ENCODE measurements around the gene IRX4. TPM values are rescaled to one million over a fixed set of nuclear protein-coding genes. Genes with fewer than 3 reads are reported as not detected.

IRX4 gene
- total and polyA plus RNA-seq, 9 donors: 0.13 to 3.4 (median 0.48) TPM

DNA sequence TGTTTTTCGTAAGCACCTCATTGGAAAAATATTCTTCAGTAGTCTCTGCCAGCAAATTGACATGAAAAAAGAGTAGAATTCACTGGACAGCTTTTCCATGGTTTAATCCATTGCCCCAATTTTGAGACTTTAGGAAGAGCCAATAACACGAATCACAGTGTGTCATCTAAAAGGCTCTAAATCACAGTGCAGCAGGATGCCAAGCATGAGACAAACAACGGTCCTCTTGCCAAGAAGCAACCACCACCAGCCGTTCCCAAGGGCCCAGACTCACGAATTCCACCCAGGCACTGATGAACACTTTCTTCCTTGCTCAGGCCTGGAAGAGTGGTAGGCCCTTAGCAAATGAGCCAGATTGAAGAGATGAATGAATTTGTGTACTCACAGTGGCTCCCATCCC lies 18.3 kb upstream of the IRX4 start:
- Histone ChIP-seq H3K4me1 (ENCODE audit: control insufficient read depth, insufficient read depth, low read length) (peaks cover under 1% of the 10 kb centered on the region), H3K4me3 (ENCODE audit: low read length) (no peak overlapping the region), H3K27me3 (ENCODE audit: control insufficient read depth, insufficient read depth, low read length) (peaks cover 23% of the 10 kb centered on the region), H3K36me3 (ENCODE audit: control insufficient read depth, insufficient read depth, low read length) (no peaks in the 10 kb centered on the region), H3K9me3 (replicated peaks; ENCODE audit: control insufficient read depth, low read depth, low read length) (peaks cover 16% of the 10 kb centered on the region), H3K27ac (ENCODE audit: low read length) (no peak overlapping the region)
- WGBS (ENCODE audit: insufficient coverage): 67% methylated on average over 2 of the region's 5 CpGs
- peak; percentile 43 for DNase-seq

GRCh38 chr5:1899201-1899600 lies 16.5 kb upstream of the IRX4 start:
- no peaks in the 10 kb centered on the region for H3K36me3 ChIP-seq (ENCODE audit: control insufficient read depth, insufficient read depth, low read length)
- no peak overlapping the region for H3K27ac ChIP-seq (ENCODE audit: low read length)
- DNase-seq: no peak
- H3K4me3 ChIP-seq (ENCODE audit: low read length): no peak overlapping the region
- peaks cover 5% of the 10 kb centered on the region for H3K4me1 ChIP-seq (ENCODE audit: control insufficient read depth, insufficient read depth, low read length)
- peaks cover 28% of the 10 kb centered on the region for H3K27me3 ChIP-seq (ENCODE audit: control insufficient read depth, insufficient read depth, low read length)
- WGBS (ENCODE audit: insufficient coverage): 68% methylated on average over 5 of the region's 5 CpGs
- peaks cover 6% of the 10 kb centered on the region for H3K9me3 ChIP-seq (replicated peaks; ENCODE audit: control insufficient read depth, low read depth, low read length)

GRCh38 chr5:1897816-1898450 lies 15.2 kb upstream of the IRX4 start:
- H3K4me3 ChIP-seq (ENCODE audit: low read length): no peak overlapping the region
- WGBS (ENCODE audit: insufficient coverage): 84% methylated on average over 16 of the region's 18 CpGs

GRCh38 chr5:1897386-1897785 lies 14.7 kb upstream of the IRX4 start:
- no peaks in the 10 kb centered on the region for H3K36me3 ChIP-seq (ENCODE audit: control insufficient read depth, insufficient read depth, low read length)
- no peak for DNase-seq
- H3K27me3 ChIP-seq (ENCODE audit: control insufficient read depth, insufficient read depth, low read length): peaks cover 42% of the 10 kb centered on the region
- H3K9me3 ChIP-seq (replicated peaks; ENCODE audit: control insufficient read depth, low read depth, low read length): peaks cover 5% of the 10 kb centered on the region
- WGBS (ENCODE audit: insufficient coverage): 75% methylated on average over 9 of the region's 11 CpGs
- H3K4me1 ChIP-seq (ENCODE audit: control insufficient read depth, insufficient read depth, low read length): peaks cover 5% of the 10 kb centered on the region
- H3K4me3 ChIP-seq (ENCODE audit: low read length): no peak overlapping the region
- no peak overlapping the region for H3K27ac ChIP-seq (ENCODE audit: low read length)

More at GRCh38 chr5:1897816-1898450, 15.2 kb upstream of the IRX4 start:
- no peak for DNase-seq
- Histone ChIP-seq H3K9me3 (replicated peaks; ENCODE audit: control insufficient read depth, low read depth, low read length) (peaks cover 5% of the 10 kb centered on the region), H3K36me3 (ENCODE audit: control insufficient read depth, insufficient read depth, low read length) (no peaks in the 10 kb centered on the region), H3K27ac (ENCODE audit: low read length) (no peak overlapping the region), H3K27me3 (ENCODE audit: control insufficient read depth, insufficient read depth, low read length) (peaks cover 36% of the 10 kb centered on the region), H3K4me1 (ENCODE audit: control insufficient read depth, insufficient read depth, low read length) (peaks cover 5% of the 10 kb centered on the region)

DNA sequence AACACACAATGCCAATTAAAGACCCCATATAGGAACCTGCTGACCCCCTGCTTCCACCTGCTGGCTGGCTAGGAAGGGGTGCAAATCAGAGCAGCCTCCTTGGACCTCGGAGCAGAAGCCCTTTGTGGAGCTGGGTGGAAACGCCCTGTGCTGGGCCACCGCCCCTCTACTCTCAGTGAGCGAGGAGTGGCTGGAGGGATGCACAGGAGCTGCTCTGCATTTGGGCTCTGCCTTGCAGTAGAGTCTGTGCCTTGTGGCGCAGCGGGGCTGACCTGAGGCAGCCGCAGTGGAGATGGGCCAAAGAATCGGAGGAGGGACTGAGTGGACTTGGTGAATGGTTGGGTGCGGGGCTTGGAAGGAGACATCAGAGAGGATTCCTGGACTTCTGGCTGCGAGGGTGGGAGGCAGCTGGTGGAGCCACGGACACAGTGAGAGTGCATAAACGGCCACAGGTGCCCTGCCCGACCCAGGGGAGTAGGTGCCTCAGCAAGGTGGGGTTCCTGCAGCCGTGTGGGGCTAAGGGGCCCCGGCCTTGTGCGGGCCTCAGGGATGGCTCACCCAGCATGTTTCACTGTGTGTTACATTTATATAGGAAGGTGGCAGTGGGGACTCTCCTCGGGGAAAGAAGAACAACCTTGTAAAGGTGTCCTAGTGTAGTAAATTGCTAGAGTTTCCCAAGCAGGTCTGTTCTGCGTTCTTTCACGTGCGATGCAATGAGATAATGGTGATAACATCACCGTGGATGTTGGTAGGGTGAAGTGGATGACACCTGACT lies 14.1 kb upstream of the IRX4 start:
- peaks cover 44% of the 10 kb centered on the region for H3K27me3 ChIP-seq (ENCODE audit: control insufficient read depth, insufficient read depth, low read length)
- peaks cover 3% of the 10 kb centered on the region for H3K9me3 ChIP-seq (replicated peaks; ENCODE audit: control insufficient read depth, low read depth, low read length)
- no peak for DNase-seq
- no peak overlapping the region for H3K4me3 ChIP-seq (ENCODE audit: low read length)
- H3K36me3 ChIP-seq (ENCODE audit: control insufficient read depth, insufficient read depth, low read length): no peaks in the 10 kb centered on the region
- H3K4me1 ChIP-seq (ENCODE audit: control insufficient read depth, insufficient read depth, low read length): peaks cover 5% of the 10 kb centered on the region
- no peak overlapping the region for H3K27ac ChIP-seq (ENCODE audit: low read length)
- 69% methylated on average over 21 of the region's 21 CpGs for WGBS (ENCODE audit: insufficient coverage)

- 69% methylated on average over 9 of the region's 15 CpGs for WGBS (ENCODE audit: insufficient coverage)
- Histone ChIP-seq H3K4me1 (ENCODE audit: control insufficient read depth, insufficient read depth, low read length) (peaks cover 5% of the 10 kb centered on the region), H3K4me3 (ENCODE audit: low read length) (no peak overlapping the region), H3K27me3 (ENCODE audit: control insufficient read depth, insufficient read depth, low read length) (peaks cover 46% of the 10 kb centered on the region), H3K9me3 (replicated peaks; ENCODE audit: control insufficient read depth, low read depth, low read length) (no peaks in the 10 kb centered on the region), H3K27ac (ENCODE audit: low read length) (no peak overlapping the region), H3K36me3 (ENCODE audit: control insufficient read depth, insufficient read depth, low read length) (no peaks in the 10 kb centered on the region)
- no peak for DNase-seq
Measured at GRCh38 chr5:1895739-1896420, 13.2 kb upstream of the IRX4 start.

- no peak overlapping the region for H3K4me3 ChIP-seq (ENCODE audit: low read length)
- WGBS (ENCODE audit: insufficient coverage): 77% methylated on average over 3 of the region's 8 CpGs
- DNase-seq: no peak
Measured at GRCh38 chr5:1894243-1894642, 11.5 kb upstream of the IRX4 start.

DNA sequence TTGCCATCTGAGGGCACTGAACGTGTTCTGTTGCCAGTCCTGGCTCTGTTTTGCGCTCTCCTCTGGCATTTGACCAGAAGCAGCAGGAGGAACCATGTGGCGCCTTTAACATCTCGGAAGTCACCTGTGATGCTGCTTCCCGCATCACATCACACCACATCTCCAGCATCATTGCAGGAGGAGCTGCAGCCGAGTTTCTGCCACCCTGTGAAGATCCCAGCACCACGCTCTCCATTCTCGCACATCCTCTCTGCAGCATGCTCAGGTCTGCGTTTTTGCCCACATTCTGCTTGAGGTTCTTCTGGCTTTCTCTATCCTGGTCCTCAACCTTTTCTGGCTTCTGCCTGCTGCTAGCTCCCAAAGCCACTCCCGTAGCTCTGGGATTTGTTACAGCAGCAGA lies 11.0 kb upstream of the IRX4 start:
- H3K4me3 ChIP-seq (ENCODE audit: low read length): no peak overlapping the region
- WGBS (ENCODE audit: insufficient coverage): 75% methylated on average over 10 of the region's 10 CpGs
- no peaks in the 10 kb centered on the region for H3K36me3 ChIP-seq (ENCODE audit: control insufficient read depth, insufficient read depth, low read length)
- DNase-seq: no peak
- H3K4me1 ChIP-seq (ENCODE audit: control insufficient read depth, insufficient read depth, low read length): peaks cover 5% of the 10 kb centered on the region
- no peak overlapping the region for H3K27ac ChIP-seq (ENCODE audit: low read length)
- peaks cover 61% of the 10 kb centered on the region for H3K27me3 ChIP-seq (ENCODE audit: control insufficient read depth, insufficient read depth, low read length)
- no peaks in the 10 kb centered on the region for H3K9me3 ChIP-seq (replicated peaks; ENCODE audit: control insufficient read depth, low read depth, low read length)

More at GRCh38 chr5:1894243-1894642, 11.5 kb upstream of the IRX4 start:
- H3K9me3 ChIP-seq (replicated peaks; ENCODE audit: control insufficient read depth, low read depth, low read length): no peaks in the 10 kb centered on the region
- H3K27ac ChIP-seq (ENCODE audit: low read length): no peak overlapping the region
- H3K36me3 ChIP-seq (ENCODE audit: control insufficient read depth, insufficient read depth, low read length): no peaks in the 10 kb centered on the region
- peaks cover 58% of the 10 kb centered on the region for H3K27me3 ChIP-seq (ENCODE audit: control insufficient read depth, insufficient read depth, low read length)
- peaks cover 5% of the 10 kb centered on the region for H3K4me1 ChIP-seq (ENCODE audit: control insufficient read depth, insufficient read depth, low read length)

- H3K27me3 ChIP-seq (ENCODE audit: control insufficient read depth, insufficient read depth, low read length): peaks cover 67% of the 10 kb centered on the region
- no peak overlapping the region for H3K27ac ChIP-seq (ENCODE audit: low read length)
- H3K4me1 ChIP-seq (ENCODE audit: control insufficient read depth, insufficient read depth, low read length): peaks cover 5% of the 10 kb centered on the region
- H3K4me3 ChIP-seq (ENCODE audit: low read length): no peak overlapping the region
- H3K36me3 ChIP-seq (ENCODE audit: control insufficient read depth, insufficient read depth, low read length): no peaks in the 10 kb centered on the region
- no peak for DNase-seq
- H3K9me3 ChIP-seq (replicated peaks; ENCODE audit: control insufficient read depth, low read depth, low read length): no peaks in the 10 kb centered on the region
- WGBS (ENCODE audit: insufficient coverage): 84% methylated on average over 16 of the region's 22 CpGs
Measured at GRCh38 chr5:1892685-1893445, 10.1 kb upstream of the IRX4 start.

All from muscle of leg (tissue), 11 donors.